OCI-LY3 (cell line): ENCODE measurements around the gene SLC25A21.

Source experiments
- EZH2phosphoT487 ChIP-seq: fragments of 200-600 bp; shearing (Covaris generic); IDR thresholded peaks from 2 replicates; pipeline ENCODE4 v1.6.1; 2018; ENCODE audit warnings: antibody characterized with exemption, mixed run types, low read depth
- TF ChIP-seq, protein P1 (sequence below): fragments of 200-600, 300-600 bp; sonication (generic); IDR thresholded peaks from 2 replicates; pipeline ENCODE4 v1.5.1; 2014; ENCODE audit warnings: antibody characterized with exemption, low read length, low read depth

DNA sequence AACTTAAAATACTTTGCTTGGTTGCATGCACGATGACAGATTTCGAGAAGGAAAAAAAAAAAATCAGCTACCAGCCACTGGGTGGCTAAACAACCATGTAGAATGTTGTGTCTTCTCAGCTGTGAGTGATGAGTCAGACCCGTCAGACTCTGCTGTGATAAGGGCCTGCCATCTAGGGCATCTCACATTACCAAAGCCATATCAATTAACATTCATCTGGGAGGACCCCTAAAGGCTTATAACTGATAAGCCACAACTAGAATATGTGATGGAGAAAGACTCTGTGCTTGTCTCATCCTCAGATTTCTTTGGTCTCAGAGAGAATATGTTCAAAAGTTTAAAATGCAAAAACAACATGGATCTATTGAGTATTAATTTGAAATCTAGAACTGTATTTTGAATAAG is 399.3 kb downstream of the SLC25A21 start:
- TF ChIP-seq, protein P1, sequence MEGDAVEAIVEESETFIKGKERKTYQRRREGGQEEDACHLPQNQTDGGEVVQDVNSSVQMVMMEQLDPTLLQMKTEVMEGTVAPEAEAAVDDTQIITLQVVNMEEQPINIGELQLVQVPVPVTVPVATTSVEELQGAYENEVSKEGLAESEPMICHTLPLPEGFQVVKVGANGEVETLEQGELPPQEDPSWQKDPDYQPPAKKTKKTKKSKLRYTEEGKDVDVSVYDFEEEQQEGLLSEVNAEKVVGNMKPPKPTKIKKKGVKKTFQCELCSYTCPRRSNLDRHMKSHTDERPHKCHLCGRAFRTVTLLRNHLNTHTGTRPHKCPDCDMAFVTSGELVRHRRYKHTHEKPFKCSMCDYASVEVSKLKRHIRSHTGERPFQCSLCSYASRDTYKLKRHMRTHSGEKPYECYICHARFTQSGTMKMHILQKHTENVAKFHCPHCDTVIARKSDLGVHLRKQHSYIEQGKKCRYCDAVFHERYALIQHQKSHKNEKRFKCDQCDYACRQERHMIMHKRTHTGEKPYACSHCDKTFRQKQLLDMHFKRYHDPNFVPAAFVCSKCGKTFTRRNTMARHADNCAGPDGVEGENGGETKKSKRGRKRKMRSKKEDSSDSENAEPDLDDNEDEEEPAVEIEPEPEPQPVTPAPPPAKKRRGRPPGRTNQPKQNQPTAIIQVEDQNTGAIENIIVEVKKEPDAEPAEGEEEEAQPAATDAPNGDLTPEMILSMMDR: peak; percentile 66
- no peak for TF ChIP-seq EZH2phosphoT487
